GM18867 (cell line): ENCODE data around the gene RUNDC1.

ENCODE experiments used
- ATAC-seq: cut with Tn5 transposase; IDR thresholded peaks from one replicate; pipeline ENCODE4 v1.9.1; 2021; ENCODE audit warnings: mild to moderate bottlenecking, moderate library complexity; ENCODE audit not compliant: unreplicated experiment

The RUNDC1 gene

GRCh38 chr17:43018008-43018853 lies 37.9 kb downstream of the RUNDC1 start:
- no peak for ATAC-seq

DNA sequence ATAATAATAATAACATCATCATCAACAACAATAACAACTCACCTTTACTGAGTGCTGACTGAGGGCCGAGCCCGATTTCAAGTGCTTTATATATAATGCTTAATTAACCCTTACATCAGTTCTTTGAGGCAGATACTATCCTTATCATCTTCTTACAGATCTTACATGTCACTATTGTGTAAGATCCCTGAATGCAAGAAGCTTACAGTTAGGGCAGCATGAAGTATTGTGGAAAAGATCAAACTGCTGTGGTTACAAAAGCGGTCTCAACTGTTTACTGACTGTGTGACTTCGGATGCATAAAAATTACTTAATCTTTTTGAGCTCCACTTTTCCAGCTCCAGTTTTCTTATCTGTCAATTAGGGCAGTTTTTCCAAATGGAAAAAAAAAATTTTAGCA lies 38.6 kb downstream of the RUNDC1 start:
- ATAC-seq = no peak

GRCh38 chr17:43019418-43019817 lies 39.1 kb downstream of the RUNDC1 start:
- no peak for ATAC-seq

DNA sequence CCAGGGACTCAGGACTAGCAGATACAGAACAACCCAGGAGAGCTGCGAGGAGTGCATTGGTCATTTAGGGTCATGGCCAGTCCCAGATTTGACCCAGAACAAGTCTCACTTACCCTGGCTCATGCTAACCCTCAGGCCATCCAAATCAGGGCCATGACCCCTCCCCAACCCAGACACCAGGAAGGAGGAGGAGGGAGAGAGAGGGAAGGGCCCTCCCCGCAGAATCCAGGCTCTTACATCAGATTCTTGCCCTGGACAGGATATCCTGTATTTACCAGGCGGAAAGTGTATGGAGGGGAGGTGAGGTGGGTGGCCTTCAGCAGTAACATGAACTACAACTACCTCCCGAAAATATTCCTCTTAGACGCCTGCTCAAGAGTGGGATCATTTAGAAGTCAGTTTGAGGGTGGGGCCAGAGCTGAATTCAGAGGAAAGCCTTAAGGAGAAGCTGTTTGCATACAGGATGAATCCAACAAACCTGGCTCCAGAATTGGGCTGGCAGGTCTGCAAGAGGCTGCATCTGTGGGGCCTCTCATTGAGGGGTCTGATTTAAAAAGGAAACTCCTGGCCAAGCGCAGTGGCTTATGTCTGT lies 39.8 kb downstream of the RUNDC1 start:
- no peak for ATAC-seq

DNA sequence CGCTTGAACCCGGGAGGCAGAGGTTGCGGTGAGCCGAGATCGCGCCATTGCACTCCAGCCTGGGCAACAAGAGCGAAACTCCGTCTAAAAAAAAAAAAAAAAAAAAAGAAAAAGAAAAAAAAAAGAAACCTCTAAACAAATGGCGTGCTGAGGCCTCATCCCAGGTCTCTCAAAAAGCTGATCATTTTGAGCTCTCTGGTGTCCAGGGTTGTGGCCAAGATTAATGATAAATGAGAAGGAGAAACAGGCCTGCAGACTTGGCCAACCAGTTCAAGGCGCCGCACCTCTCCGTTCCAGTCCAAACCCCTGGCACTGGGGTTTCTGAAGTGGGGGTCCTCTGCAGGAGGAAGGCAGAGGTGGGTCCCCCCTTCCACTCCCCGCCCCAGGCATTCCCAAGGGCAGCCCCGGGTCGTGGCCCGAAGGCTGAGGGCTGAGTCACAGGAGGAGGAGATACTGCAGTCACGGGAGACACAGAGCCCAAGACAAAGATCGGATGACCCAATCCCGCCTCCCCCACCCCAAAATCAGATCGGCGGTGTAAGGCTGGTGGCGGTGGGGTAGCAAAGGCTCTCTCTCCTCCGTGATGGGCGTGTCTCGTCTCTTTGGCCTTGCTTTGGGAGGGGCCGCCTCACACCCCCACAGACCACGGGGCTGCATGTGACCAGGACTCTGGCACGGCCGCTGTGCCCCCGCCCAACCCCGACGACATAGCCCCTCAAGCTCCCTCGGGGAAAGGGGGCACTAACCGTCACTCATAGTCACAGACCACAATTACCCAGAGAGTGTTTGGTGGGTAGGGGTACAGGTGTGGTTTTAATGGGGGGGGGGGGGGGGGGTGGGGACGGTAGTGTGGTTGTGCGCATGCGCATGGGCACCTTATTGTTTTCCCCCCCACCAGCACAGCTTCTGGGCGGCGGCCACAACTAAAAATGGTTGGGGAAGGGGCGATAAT lies 40.7 kb downstream of the RUNDC1 start:
- no peak for ATAC-seq

DNA sequence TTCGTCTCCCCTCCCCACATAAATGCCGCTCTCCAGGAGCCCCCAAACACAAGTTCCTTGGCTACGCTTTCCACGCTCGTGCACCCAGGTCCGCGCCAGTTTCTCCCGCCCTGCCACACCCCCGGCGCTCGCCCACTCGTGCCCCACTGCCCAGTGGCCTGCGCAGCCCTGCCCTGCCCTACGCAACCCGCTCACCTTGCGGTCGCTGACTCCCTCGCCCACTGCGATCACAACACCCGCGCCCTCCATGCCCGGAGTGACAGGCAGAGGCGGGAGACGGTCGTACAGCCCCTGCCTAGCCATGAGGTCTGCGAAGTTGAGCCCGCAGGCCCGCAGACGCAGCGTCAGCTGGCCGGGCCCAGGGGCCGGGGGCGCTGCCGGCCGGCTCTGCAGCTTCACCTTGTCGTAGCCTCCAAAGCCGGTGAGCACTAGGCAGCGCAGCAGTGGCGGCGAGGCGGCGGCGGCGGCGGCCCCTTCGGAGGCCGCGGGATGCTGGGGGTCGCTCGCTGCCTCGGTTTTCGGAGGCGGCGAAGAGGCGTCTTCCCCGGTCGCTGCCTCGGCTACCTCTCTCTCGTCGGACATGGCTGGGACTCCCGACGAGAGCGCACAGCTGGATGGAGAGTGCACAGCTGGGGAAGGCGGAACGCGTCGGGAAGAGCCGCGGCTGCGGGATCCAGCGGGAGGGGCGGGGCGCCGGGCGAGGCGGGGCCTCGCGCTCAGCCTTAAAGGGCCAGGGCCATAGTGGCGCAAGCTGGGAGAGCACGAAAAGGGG lies 41.6 kb downstream of the RUNDC1 start, which contains the start of gene VAT1:
Gene VAT1 (minus strand): TSS at position 645 of the 772 bp plus-strand sequence. CDS start 63 bp downstream, at position 582.
- no peak for ATAC-seq

- peak; percentile 48 for ATAC-seq
Observed at GRCh38 chr17:43024407-43025289, 44.3 kb downstream of the RUNDC1 start, which contains the start of gene RND2. Gene RND2, plus strand, starts transcription at chr17:43025231. Its CDS starts 117 bp downstream, at chr17:43025348.

GRCh38 chr17:43025290-43025657 lies 44.9 kb downstream of the RUNDC1 start:
- ATAC-seq = no peak

DNA sequence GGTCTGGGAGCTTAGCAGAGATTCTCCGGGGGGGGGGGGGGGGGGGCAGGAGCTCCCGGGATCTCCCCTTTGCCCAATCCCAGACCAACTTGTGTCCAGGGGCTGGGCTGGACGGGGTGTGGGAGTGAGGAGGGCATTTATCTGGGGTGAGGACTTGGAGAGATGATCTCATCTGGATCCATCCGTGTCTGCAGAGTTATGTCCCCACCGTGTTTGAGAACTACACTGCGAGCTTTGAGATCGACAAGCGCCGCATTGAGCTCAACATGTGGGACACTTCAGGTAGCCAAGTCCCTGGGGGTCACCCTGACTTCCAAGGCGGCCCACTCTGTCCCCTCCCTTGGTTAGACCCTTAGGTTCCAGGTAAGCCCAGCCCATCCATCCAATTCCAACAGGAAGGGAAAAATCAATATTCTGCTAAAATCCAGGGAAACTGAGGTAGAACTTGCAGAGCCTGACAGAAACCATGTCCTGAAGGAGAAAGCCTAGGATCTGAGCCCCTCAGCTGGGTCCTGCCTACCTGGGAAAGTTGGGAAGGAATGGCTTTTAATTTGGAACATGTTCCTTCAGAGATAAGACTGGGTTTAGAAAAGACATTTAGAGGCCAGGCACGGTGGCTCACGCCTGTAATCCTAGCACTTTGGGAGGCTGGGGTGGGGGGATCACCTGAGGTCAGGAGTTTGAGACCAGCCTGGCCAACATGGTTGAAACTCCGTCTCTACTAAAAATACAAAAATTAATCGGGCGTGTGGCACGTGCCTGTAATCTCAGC lies 45.6 kb downstream of the RUNDC1 start:
- no peak for ATAC-seq

GRCh38 chr17:43026595-43026994 lies 46.2 kb downstream of the RUNDC1 start:
- no peak for ATAC-seq

GRCh38 chr17:43027091-43028032 lies 47.0 kb downstream of the RUNDC1 start:
- ATAC-seq = no peak

DNA sequence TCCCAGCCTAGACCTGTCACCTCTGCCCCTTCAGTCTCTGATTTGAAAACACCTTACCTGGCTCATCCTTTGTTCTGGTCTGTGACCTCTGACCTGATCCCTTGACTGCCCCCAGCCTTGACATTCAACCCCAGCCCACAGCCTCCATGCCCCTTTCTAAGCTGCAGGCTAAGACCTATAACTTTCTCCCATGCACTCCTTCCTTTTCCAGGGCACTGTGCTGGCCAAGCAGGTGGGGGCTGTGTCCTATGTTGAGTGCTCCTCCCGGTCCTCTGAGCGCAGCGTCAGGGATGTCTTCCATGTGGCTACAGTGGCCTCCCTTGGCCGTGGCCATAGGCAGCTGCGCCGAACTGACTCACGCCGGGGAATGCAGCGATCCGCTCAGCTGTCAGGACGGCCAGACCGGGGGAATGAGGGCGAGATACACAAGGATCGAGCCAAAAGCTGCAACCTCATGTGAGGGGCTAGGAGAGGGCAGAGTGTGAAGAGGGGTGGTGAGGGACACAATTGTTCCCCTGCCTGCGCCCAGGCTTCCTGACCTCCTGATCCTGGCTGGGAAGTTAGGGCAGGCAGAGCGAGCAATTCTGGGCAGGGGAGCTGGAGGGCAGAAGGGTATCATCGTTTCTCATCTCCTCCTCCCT lies 48.0 kb downstream of the RUNDC1 start:
- ATAC-seq = no peak

- no peak for ATAC-seq
Observed at GRCh38 chr17:43030137-43030767, 49.9 kb downstream of the RUNDC1 start.

GRCh38 chr17:43031666-43032065 lies 51.3 kb downstream of the RUNDC1 start:
- no peak for ATAC-seq

DNA sequence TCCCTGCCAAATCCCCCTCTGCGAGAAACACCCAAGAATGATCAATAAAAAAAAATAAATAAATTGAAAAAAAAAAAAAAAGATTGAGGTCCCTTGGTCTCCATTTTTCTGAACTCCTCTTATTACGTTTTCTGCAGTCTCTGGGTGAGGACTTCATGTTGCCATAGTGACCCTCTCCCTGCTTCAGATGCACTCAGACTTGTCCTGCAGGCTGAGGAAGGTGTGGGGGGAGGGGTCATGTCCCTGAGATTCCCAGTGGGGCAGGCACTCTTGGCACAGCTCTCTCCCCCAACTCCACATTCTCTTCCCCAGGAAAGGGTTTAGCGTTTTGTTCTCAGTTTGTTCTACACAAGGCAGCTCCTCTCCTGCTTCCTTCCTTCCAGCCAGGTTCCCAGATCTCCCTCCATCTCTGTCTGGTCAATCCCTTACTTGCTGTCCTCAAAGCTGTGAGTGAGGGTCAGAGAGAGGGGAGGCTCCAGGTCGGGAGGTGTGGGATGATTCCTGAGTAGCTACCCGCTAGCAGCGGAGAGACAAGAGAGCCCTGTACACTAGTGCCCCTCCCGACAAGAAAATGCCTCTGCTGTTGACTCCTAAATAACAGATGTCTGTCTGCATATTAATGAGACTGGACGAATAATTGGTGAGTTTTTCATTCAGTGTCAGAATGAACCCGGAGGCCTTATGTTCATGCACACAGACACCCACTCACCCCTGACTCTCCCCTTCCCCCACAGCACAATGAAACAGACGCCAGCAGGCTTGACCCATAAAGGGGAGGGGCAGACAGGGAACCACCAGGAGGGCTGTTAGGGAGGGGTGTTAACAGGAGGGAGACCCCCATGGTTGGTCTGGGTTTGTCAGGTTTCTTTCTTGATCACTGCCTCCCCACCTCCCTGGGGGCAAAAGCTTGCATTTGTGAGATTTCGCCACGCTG lies 53.9 kb downstream of the RUNDC1 start:
- no peak for ATAC-seq

DNA sequence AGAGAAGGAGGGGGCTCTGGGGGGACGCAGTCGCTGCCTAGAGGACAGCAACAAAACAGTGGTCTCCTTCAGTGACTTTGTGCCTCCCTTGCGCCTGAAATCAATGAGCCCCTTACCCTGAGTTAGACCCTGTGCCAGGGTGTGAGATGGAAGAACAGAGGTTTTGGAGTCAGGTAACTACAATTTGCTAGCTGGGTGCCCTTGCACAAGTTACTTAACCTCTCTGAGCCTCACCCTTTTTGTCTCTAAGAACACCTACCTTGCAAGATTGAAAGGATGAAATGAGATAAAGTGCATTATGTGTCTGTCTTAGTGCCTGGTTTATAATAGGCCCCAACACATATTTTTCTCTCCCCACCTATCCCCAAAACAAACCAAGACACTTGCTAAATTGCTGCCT lies 54.5 kb downstream of the RUNDC1 start:
- ATAC-seq = no peak
